ENCODE measurements around the gene COG5.

Gene COG5

GRCh38 chr7:107359520-107360316, 204.0 kb downstream of the COG5 start:
- DNase-seq: no peak
- H2AFZ ChIP-seq (ENCODE audit: insufficient read depth, low read length, poor library complexity): no peak overlapping the region
- no peak overlapping the region for H3K18ac ChIP-seq (ENCODE audit: low read length)
- H2BK5ac ChIP-seq (ENCODE audit: low read depth, low read length, poor library complexity): no peak overlapping the region
- H3K79me2 ChIP-seq (ENCODE audit: control insufficient read depth, insufficient read depth, low read length, poor library complexity): no peaks in the 10 kb centered on the region
- peaks cover 17 to 19% of the 10 kb centered on the region in 2 experiments for H3K36me3 ChIP-seq (ENCODE audit: control insufficient read depth in 1 of 2, insufficient read depth in 2 of 2, low read length in 2 of 2)
- H3K9me3 ChIP-seq (ENCODE audit: insufficient read depth, low read depth, low read length): peaks cover 13% of the 10 kb centered on the region
- H2BK12ac ChIP-seq (ENCODE audit: low read length): no peak overlapping the region
- no CpG with 5 or more reads among the region's 9 CpGs for WGBS (ENCODE audit: extremely low coverage, insufficient coverage, insufficient read length)
- no peak overlapping the region for H4K91ac ChIP-seq (ENCODE audit: low read depth, low read length)
- H3K9ac ChIP-seq (ENCODE audit: low read length): no peak overlapping the region
- H2AK5ac ChIP-seq (ENCODE audit: low read length): no peak overlapping the region
- H3K4me3 ChIP-seq (ENCODE audit: low read depth, low read length): no peak overlapping the region
- H3K27me3 ChIP-seq (ENCODE audit: insufficient read depth, low read length): no peaks in the 10 kb centered on the region
- H2BK120ac ChIP-seq (ENCODE audit: insufficient read depth, low read length, poor library complexity): no peak overlapping the region
- H3K4ac ChIP-seq (ENCODE audit: low read depth, low read length): no peak overlapping the region
- no peaks in the 10 kb centered on the region for H3K79me1 ChIP-seq (ENCODE audit: low read length)
- H3K27ac ChIP-seq (ENCODE audit: low read depth, low read length): no peak overlapping the region
- H3K4me2 ChIP-seq (ENCODE audit: low read length): no peak overlapping the region
- no peak overlapping the region for H3K23ac ChIP-seq (ENCODE audit: low read length)
- no peak overlapping the region for H3K14ac ChIP-seq (ENCODE audit: low read length)
- H4K12ac ChIP-seq (ENCODE audit: low read depth, low read length): no peak overlapping the region
- H4K8ac ChIP-seq (ENCODE audit: low read depth, low read length): no peak overlapping the region
- no peaks in the 10 kb centered on the region for H3K4me1 ChIP-seq (ENCODE audit: control insufficient read depth in 1 of 2, insufficient read depth in 2 of 2, low read length in 2 of 2)

GRCh38 chr7:107355616-107356015, 208.1 kb downstream of the COG5 start:
- Histone ChIP-seq H4K91ac (ENCODE audit: low read depth, low read length) (no peak overlapping the region), H3K4me2 (ENCODE audit: low read length) (no peak overlapping the region), H3K4me3 (ENCODE audit: low read depth, low read length) (no peak overlapping the region), H3K27ac (ENCODE audit: low read depth, low read length) (no peak overlapping the region), H2BK5ac (ENCODE audit: low read depth, low read length, poor library complexity) (no peak overlapping the region), H3K36me3 (ENCODE audit: control insufficient read depth in 1 of 2, insufficient read depth in 2 of 2, low read length in 2 of 2) (peaks cover 15 to 17% of the 10 kb centered on the region in 2 experiments), H3K79me2 (ENCODE audit: control insufficient read depth, insufficient read depth, low read length, poor library complexity) (no peaks in the 10 kb centered on the region), H3K23ac (ENCODE audit: low read length) (no peak overlapping the region), H3K14ac (ENCODE audit: low read length) (no peak overlapping the region), H3K4me1 (ENCODE audit: control insufficient read depth in 1 of 2, insufficient read depth in 2 of 2, low read length in 2 of 2) (no peaks in the 10 kb centered on the region), H3K9me3 (ENCODE audit: insufficient read depth, low read depth, low read length) (peaks cover 11% of the 10 kb centered on the region), H3K27me3 (ENCODE audit: insufficient read depth, low read length) (no peaks in the 10 kb centered on the region), H2BK12ac (ENCODE audit: low read length) (no peak overlapping the region), H3K79me1 (ENCODE audit: low read length) (no peaks in the 10 kb centered on the region), H4K8ac (ENCODE audit: low read depth, low read length) (no peak overlapping the region), H3K9ac (ENCODE audit: low read length) (no peak overlapping the region), H3K18ac (ENCODE audit: low read length) (no peak overlapping the region), H3K4ac (ENCODE audit: low read depth, low read length) (no peak overlapping the region), H2BK120ac (ENCODE audit: insufficient read depth, low read length, poor library complexity) (no peak overlapping the region), H2AK5ac (ENCODE audit: low read length) (no peak overlapping the region), H2AFZ (ENCODE audit: insufficient read depth, low read length, poor library complexity) (no peak overlapping the region), H4K12ac (ENCODE audit: low read depth, low read length) (no peak overlapping the region)
- WGBS (ENCODE audit: extremely low coverage, insufficient coverage, insufficient read length): no CpG with 5 or more reads among the region's 2 CpGs
- DNase-seq: no peak

DNA sequence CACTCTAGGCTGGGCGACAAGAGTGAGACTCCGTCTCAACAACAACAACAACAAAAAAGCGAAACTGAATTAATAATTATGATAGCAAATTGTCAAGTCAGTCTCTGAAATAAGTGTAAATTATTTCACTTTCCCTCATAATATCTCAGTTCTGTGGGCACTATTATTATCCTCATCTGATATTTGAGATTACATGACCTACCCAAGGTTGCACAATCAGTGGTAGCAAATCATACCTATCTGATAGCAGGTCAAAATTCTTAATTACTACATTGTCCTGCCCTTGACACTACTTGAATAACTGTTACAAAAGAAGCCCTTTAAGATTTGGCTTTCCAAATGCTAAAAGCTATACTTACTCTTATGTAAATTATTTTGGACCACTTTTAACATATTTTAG, 209.1 kb downstream of the COG5 start:
- DNase-seq: no peak
- no peak overlapping the region for H3K4ac ChIP-seq (ENCODE audit: low read depth, low read length)
- H3K9ac ChIP-seq (ENCODE audit: low read length): no peak overlapping the region
- no peak overlapping the region for H4K8ac ChIP-seq (ENCODE audit: low read depth, low read length)
- no peak overlapping the region for H2AFZ ChIP-seq (ENCODE audit: insufficient read depth, low read length, poor library complexity)
- no peak overlapping the region for H2BK12ac ChIP-seq (ENCODE audit: low read length)
- no peaks in the 10 kb centered on the region for H3K79me2 ChIP-seq (ENCODE audit: control insufficient read depth, insufficient read depth, low read length, poor library complexity)
- H3K14ac ChIP-seq (ENCODE audit: low read length): no peak overlapping the region
- H4K12ac ChIP-seq (ENCODE audit: low read depth, low read length): no peak overlapping the region
- H3K27me3 ChIP-seq (ENCODE audit: insufficient read depth, low read length): no peaks in the 10 kb centered on the region
- no peak overlapping the region for H2BK5ac ChIP-seq (ENCODE audit: low read depth, low read length, poor library complexity)
- H3K4me3 ChIP-seq (ENCODE audit: low read depth, low read length): no peak overlapping the region
- no peaks in the 10 kb centered on the region for H3K79me1 ChIP-seq (ENCODE audit: low read length)
- no peak overlapping the region for H3K4me2 ChIP-seq (ENCODE audit: low read length)
- no CpG with 5 or more reads among the region's 3 CpGs for WGBS (ENCODE audit: extremely low coverage, insufficient coverage, insufficient read length)
- no peak overlapping the region for H4K91ac ChIP-seq (ENCODE audit: low read depth, low read length)
- no peak overlapping the region for H3K18ac ChIP-seq (ENCODE audit: low read length)
- H3K36me3 ChIP-seq (ENCODE audit: control insufficient read depth in 1 of 2, insufficient read depth in 2 of 2, low read length in 2 of 2): peaks cover 6 to 7% of the 10 kb centered on the region in 2 experiments
- no peak overlapping the region for H2BK120ac ChIP-seq (ENCODE audit: insufficient read depth, low read length, poor library complexity)
- no peak overlapping the region for H3K23ac ChIP-seq (ENCODE audit: low read length)
- H3K9me3 ChIP-seq (ENCODE audit: insufficient read depth, low read depth, low read length): peaks cover 3% of the 10 kb centered on the region
- no peaks in the 10 kb centered on the region for H3K4me1 ChIP-seq (ENCODE audit: control insufficient read depth in 1 of 2, insufficient read depth in 2 of 2, low read length in 2 of 2)
- H3K27ac ChIP-seq (ENCODE audit: low read depth, low read length): no peak overlapping the region
- no peak overlapping the region for H2AK5ac ChIP-seq (ENCODE audit: low read length)

DNA sequence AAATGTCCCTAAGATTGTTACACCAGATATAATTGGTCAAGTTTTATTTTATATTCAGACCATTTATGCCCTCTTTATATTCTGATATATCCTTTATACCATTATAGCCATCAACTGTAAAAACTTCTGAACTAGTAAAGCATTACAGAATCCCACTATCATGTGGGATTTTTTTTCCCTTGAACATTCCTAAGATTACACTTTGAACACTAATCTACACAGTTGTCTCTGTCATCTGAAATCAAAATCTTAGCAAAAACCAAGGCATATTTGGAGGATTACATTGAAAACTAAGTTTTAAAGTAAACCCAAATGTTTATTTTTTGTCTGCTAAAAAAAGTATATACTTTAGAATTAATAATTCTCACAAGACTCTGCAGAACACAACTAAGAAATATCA, 210.0 kb downstream of the COG5 start:
- Histone ChIP-seq H2AK5ac (ENCODE audit: low read length) (no peak overlapping the region), H4K12ac (ENCODE audit: low read depth, low read length) (no peak overlapping the region), H3K27me3 (ENCODE audit: insufficient read depth, low read length) (no peaks in the 10 kb centered on the region), H2BK120ac (ENCODE audit: insufficient read depth, low read length, poor library complexity) (no peak overlapping the region), H3K27ac (ENCODE audit: low read depth, low read length) (no peak overlapping the region), H3K9me3 (ENCODE audit: insufficient read depth, low read depth, low read length) (no peaks in the 10 kb centered on the region), H3K23ac (ENCODE audit: low read length) (no peak overlapping the region), H3K4me2 (ENCODE audit: low read length) (no peak overlapping the region), H3K36me3 (ENCODE audit: control insufficient read depth in 1 of 2, insufficient read depth in 2 of 2, low read length in 2 of 2) (no peaks in the 10 kb centered on the region), H3K79me1 (ENCODE audit: low read length) (no peaks in the 10 kb centered on the region), H3K79me2 (ENCODE audit: control insufficient read depth, insufficient read depth, low read length, poor library complexity) (no peaks in the 10 kb centered on the region), H3K9ac (ENCODE audit: low read length) (no peak overlapping the region), H2BK12ac (ENCODE audit: low read length) (no peak overlapping the region), H3K4ac (ENCODE audit: low read depth, low read length) (no peak overlapping the region), H4K8ac (ENCODE audit: low read depth, low read length) (no peak overlapping the region), H2AFZ (ENCODE audit: insufficient read depth, low read length, poor library complexity) (no peak overlapping the region), H3K4me1 (ENCODE audit: control insufficient read depth in 1 of 2, insufficient read depth in 2 of 2, low read length in 2 of 2) (no peaks in the 10 kb centered on the region), H3K14ac (ENCODE audit: low read length) (no peak overlapping the region), H3K18ac (ENCODE audit: low read length) (no peak overlapping the region), H2BK5ac (ENCODE audit: low read depth, low read length, poor library complexity) (no peak overlapping the region), H4K91ac (ENCODE audit: low read depth, low read length) (no peak overlapping the region), H3K4me3 (ENCODE audit: low read depth, low read length) (no peak overlapping the region)
- DNase-seq: peak in 1 of 2 donors; percentile 18
